PC-3 (cell line): ENCODE measurements around the gene ARFIP1.

ENCODE experiments used
- CTCF ChIP-seq: fragments of 300-600 bp; sonication (generic); conservative IDR thresholded peaks from 2 replicates; pipeline ENCODE4 v1.5.1; 2017; ENCODE audit warnings: antibody characterized with exemption, low read depth, mild to moderate bottlenecking, low read length
- EZH2 ChIP-seq: fragments of 300-600 bp; sonication (generic); IDR thresholded peaks from one replicate; pipeline ENCODE4 v1.6.1; 2017; ENCODE audit warnings: antibody characterized with exemption, mild to moderate bottlenecking, low read length; ENCODE audit not compliant: unreplicated experiment
- EZH2phosphoT487 ChIP-seq: fragments of 300-600 bp; sonication (generic); IDR thresholded peaks from 2 replicates; pipeline ENCODE4 v1.6.1; 2018; ENCODE audit warnings: mild to moderate bottlenecking, antibody characterized with exemption, low read length, borderline replicate concordance

GRCh38 chr4:152831416-152831815, 51.7 kb downstream of the ARFIP1 start:
- TF ChIP-seq CTCF (no peak), EZH2phosphoT487 (no peak), EZH2 (no peak)
